ENCODE data around the gene ALLC. TPM values are rescaled to one million over a fixed set of nuclear protein-coding genes. Genes with fewer than 3 reads are reported as not detected.

ALLC gene
- total RNA-seq, 1 donor from 2014 or later, result not detected

DNA sequence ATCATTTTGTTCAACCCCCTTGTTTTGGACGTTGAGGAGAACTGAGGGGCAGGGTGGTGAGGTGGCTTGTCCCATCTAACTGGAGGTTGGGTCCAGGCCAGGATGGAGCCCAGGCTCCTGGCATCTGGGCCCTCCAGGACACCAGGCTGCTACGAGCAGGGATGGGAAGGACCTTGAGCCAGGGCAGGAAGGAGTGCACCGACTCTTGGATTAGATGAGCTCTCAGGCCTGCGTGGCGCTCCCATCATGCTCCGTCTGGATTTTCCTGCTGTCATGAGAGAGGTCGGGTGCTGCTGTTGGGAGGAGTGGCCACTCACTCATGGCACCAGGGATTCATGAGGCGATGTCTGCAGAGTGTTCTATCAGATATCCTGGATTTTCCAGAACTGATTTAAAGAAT lies 18.3 kb upstream of the ALLC start:
- Mint-ChIP-seq H3K36me3 (ENCODE audit: low read depth) (no peaks in the 10 kb centered on the region), H3K27ac (ENCODE audit: unreplicated experiment) (no peak overlapping the region), H3K4me1 (ENCODE audit: low read depth) (no peaks in the 10 kb centered on the region), H3K9me3 (ENCODE audit: low read depth) (no peaks in the 10 kb centered on the region), H3K4me3 (ENCODE audit: unreplicated experiment) (no peak overlapping the region), H3K27me3 (ENCODE audit: low read depth) (peaks cover 24% of the 10 kb centered on the region)
- TF ChIP-seq, protein P1, sequence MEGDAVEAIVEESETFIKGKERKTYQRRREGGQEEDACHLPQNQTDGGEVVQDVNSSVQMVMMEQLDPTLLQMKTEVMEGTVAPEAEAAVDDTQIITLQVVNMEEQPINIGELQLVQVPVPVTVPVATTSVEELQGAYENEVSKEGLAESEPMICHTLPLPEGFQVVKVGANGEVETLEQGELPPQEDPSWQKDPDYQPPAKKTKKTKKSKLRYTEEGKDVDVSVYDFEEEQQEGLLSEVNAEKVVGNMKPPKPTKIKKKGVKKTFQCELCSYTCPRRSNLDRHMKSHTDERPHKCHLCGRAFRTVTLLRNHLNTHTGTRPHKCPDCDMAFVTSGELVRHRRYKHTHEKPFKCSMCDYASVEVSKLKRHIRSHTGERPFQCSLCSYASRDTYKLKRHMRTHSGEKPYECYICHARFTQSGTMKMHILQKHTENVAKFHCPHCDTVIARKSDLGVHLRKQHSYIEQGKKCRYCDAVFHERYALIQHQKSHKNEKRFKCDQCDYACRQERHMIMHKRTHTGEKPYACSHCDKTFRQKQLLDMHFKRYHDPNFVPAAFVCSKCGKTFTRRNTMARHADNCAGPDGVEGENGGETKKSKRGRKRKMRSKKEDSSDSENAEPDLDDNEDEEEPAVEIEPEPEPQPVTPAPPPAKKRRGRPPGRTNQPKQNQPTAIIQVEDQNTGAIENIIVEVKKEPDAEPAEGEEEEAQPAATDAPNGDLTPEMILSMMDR (IDR thresholded peaks at IDR 0.05), result no peak
- DNase-seq (ENCODE audit: low spot score), result peak; percentile 52

DNA sequence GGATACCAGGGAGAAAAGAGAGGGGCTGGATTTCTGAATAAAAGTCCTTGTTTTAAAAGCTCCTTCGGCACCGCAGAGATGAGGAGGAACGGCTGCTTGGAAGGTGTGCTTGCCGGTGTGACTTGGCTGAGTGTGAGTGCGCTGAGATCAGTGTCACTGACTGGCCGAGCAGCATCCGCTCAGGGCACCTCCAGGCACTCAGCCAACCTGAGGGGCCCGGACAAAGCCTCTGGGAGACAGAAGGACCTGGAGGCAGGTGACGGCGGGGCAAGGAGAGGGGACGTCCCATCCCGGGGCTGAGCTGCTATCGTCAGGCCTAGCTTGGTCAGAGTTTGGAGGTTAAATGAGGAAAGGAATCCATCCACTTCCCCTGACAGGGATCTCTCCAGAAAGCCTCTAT lies 16.8 kb upstream of the ALLC start:
- TF ChIP-seq, protein P1 (IDR thresholded peaks at IDR 0.05), result no peak
- peak; percentile 84 for DNase-seq (ENCODE audit: low spot score)
- H3K27me3 Mint-ChIP-seq (ENCODE audit: low read depth), result peaks cover 15% of the 10 kb centered on the region
- no peak overlapping the region for H3K27ac Mint-ChIP-seq (ENCODE audit: unreplicated experiment)
- no peaks in the 10 kb centered on the region for H3K9me3 Mint-ChIP-seq (ENCODE audit: low read depth)
- H3K36me3 Mint-ChIP-seq (ENCODE audit: low read depth), result no peaks in the 10 kb centered on the region
- H3K4me1 Mint-ChIP-seq (ENCODE audit: low read depth), result no peaks in the 10 kb centered on the region
- H3K4me3 Mint-ChIP-seq (ENCODE audit: unreplicated experiment), result no peak overlapping the region

DNA sequence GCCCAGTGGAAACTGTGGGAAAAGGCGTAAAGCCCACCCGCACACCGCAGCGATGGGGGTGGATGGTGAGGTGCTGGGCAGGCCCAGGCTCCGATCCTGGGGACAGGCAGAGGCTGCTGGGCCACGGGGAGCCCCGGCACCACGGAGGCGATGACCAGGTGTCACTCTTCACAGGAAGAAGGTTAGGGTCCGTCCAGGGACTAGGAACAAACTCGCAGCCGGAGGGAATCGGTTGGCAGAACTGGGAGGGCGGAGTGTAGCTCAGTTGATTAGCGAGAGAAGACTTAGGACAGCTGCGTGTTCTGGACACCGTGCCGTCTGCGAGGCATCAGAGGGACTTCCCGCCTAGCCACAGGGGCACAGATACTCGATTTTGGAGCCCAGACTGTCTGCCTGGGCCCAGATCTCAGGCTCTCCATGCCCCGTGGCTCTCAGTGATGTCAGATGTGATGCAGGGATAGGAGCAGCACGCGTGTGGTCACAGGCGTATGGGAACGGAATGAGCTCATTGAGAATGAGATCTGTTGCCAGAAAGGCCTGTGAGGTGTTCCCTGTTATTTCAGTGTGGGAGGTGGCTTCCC lies 16.1 kb upstream of the ALLC start:
- Mint-ChIP-seq H3K4me1 (ENCODE audit: low read depth) (no peaks in the 10 kb centered on the region), H3K9me3 (ENCODE audit: low read depth) (no peaks in the 10 kb centered on the region), H3K27ac (ENCODE audit: unreplicated experiment) (no peak overlapping the region), H3K36me3 (ENCODE audit: low read depth) (no peaks in the 10 kb centered on the region), H3K27me3 (ENCODE audit: low read depth) (peaks cover 10% of the 10 kb centered on the region), H3K4me3 (ENCODE audit: unreplicated experiment) (no peak overlapping the region)
- peak; percentile 80 for DNase-seq (ENCODE audit: low spot score)
- TF ChIP-seq, protein P1 (IDR thresholded peaks at IDR 0.05), result no peak

DNA sequence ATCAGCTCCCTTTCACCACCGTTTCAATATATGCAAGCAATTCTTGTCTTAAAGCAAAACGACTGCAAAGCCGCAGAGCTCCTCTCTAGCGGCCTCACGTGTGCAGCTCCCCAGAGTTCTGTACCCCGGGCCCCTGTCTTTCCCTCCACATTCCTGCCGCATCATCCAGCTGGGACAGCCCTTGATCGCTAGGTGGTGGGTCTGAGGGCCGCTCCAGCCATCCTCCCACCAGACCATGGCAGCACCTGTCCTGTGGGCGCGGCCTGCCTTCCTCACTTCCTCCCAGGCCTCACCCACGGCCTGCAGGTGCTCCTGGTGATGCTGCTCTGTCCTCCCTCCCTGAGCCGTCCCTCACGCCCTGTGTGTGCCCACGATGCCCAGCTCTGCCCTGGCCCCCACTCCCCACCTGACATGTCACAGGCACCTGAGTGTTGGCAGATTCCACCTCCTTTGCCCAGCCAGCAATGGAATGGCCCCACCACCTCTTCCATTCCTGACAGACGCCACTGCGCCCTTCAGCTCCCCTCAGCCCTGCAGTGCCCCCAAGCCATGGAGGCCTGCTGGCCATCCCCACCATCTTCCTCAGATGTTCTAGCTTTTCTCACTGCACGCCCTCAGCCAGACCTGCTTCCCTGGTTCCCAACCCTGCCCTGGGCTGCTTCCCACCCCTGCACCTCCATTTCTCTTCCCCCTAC lies 15.3 kb upstream of the ALLC start:
- H3K4me3 Mint-ChIP-seq (ENCODE audit: unreplicated experiment), result no peak overlapping the region
- TF ChIP-seq, protein P1 (IDR thresholded peaks at IDR 0.05), result no peak
- H3K36me3 Mint-ChIP-seq (ENCODE audit: low read depth), result no peaks in the 10 kb centered on the region
- no peaks in the 10 kb centered on the region for H3K4me1 Mint-ChIP-seq (ENCODE audit: low read depth)
- H3K9me3 Mint-ChIP-seq (ENCODE audit: low read depth), result no peaks in the 10 kb centered on the region
- H3K27me3 Mint-ChIP-seq (ENCODE audit: low read depth), result peaks cover 5% of the 10 kb centered on the region
- DNase-seq (ENCODE audit: low spot score), result peak; percentile 78
- no peak overlapping the region for H3K27ac Mint-ChIP-seq (ENCODE audit: unreplicated experiment)

DNA sequence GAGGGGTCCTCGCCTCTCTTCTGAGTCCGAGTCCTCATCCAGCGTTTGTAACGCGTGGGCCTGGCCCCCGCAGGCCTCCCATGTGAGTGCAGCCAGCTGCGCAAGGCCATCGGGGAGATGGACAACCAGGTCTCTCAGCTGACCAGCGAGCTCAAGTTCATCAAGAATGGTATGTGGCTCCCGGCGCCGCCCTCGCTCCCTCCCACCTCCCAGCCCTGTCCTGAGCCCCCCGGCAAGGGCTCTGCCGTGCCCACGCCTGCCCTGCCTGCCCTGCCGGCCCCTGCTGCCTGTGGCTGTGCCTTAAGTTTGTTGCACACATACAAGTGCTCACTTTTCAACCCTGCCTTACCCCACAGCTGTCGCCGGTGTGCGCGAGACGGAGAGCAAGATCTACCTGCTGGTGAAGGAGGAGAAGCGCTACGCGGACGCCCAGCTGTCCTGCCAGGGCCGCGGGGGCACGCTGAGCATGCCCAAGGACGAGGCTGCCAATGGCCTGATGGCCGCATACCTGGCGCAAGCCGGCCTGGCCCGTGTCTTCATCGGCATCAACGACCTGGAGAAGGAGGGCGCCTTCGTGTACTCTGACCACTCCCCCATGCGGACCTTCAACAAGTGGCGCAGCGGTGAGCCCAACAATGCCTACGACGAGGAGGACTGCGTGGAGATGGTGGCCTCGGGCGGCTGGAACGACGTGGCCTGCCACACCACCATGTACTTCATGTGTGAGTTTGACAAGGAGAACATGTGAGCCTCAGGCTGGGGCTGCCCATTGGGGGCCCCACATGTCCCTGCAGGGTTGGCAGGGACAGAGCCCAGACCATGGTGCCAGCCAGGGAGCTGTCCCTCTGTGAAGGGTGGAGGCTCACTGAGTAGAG lies 14.4 kb upstream of the ALLC start:
- Mint-ChIP-seq H3K27me3 (ENCODE audit: low read depth) (peaks cover 6% of the 10 kb centered on the region), H3K4me3 (ENCODE audit: unreplicated experiment) (no peak overlapping the region), H3K4me1 (ENCODE audit: low read depth) (no peaks in the 10 kb centered on the region), H3K36me3 (ENCODE audit: low read depth) (no peaks in the 10 kb centered on the region), H3K9me3 (ENCODE audit: low read depth) (no peaks in the 10 kb centered on the region), H3K27ac (ENCODE audit: unreplicated experiment) (no peak overlapping the region)
- TF ChIP-seq, protein P1 (IDR thresholded peaks at IDR 0.05), result no peak
- peak; percentile 81 for DNase-seq (ENCODE audit: low spot score)
